ENCODE data around the gene TNRC6C.

GRCh38 chr17:78010759-78011158, 52.3 kb downstream of the TNRC6C start:
- TF ChIP-seq CTCF (IDR thresholded peaks at IDR 0.05; ENCODE audit: low read depth, low read length, missing input control) (no peak), REST (IDR thresholded peaks at IDR 0.05) (no peak), YY1 (IDR thresholded peaks at IDR 0.05) (no peak), EGR1 (IDR thresholded peaks at IDR 0.05; ENCODE audit: low read depth in 2 of 2) (no peak), RAD21 (IDR thresholded peaks at IDR 0.05) (no peak), JUND (IDR thresholded peaks at IDR 0.05) (no peak), MAX (IDR thresholded peaks at IDR 0.05) (no peak), ZBTB33 (IDR thresholded peaks at IDR 0.05) (no peak), TAF1 (conservative IDR thresholded peaks at IDR 0.05) (no peak), SP1 (IDR thresholded peaks at IDR 0.05) (no peak), HNF4G (IDR thresholded peaks at IDR 0.05) (no peak), GABPA (IDR thresholded peaks at IDR 0.05 in 1 of 2, conservative IDR thresholded peaks at IDR 0.05 in 1 of 2) (no peak)
